GM06990 (cell line): ENCODE results near the gene KRT16.

Experiments used
- DNase-seq: peaks from one replicate; pipeline ENCODE4 v3.0.0-alpha.2; 2011; ENCODE audit not compliant: insufficient read length; ENCODE audit errors: extremely low read depth
- H3K27me3 ChIP-seq: replicated peaks from 2 replicates; pipeline ENCODE4 v1.6.0; 2011; ENCODE audit warnings: low read length; ENCODE audit not compliant: control insufficient read depth, insufficient read depth
- H3K36me3 ChIP-seq: 2 replicates; pipeline ENCODE4 v1.5.1; 2011; ENCODE audit warnings: low read length; ENCODE audit not compliant: control insufficient read depth, insufficient read depth
- H3K4me3 ChIP-seq: replicated peaks from 2 replicates; pipeline ENCODE4 v1.5.1; 2011; ENCODE audit warnings: low read depth, mild to moderate bottlenecking, control low read depth, low read length
- CTCF ChIP-seq: IDR thresholded peaks from 2 replicates; pipeline ENCODE4 v1.5.1; 2011; ENCODE audit warnings: low read length, control low read depth, mild to moderate bottlenecking, inconsistent platforms; ENCODE audit not compliant: insufficient read depth, poor library complexity, severe bottlenecking

Gene KRT16

GRCh38 chr17:41653421-41653820 is 40.9 kb upstream of the KRT16 start:
- 0 out of 2 replicates have a peak, but pooled peaks cover 1% of the 10 kb centered on the region for H3K27me3 ChIP-seq
- H3K36me3 ChIP-seq = no peaks in the 10 kb centered on the region
- no peak for TF ChIP-seq CTCF
- DNase-seq = no peak
- H3K4me3 ChIP-seq = no peak overlapping the region

- Histone ChIP-seq H3K4me3 (no peak overlapping the region), H3K36me3 (no peaks in the 10 kb centered on the region), H3K27me3 (0 out of 2 replicates have a peak, but pooled peaks cover 1% of the 10 kb centered on the region)
- no peak for TF ChIP-seq CTCF
- DNase-seq = no peak
Measured at GRCh38 chr17:41652461-41652970, 39.9 kb upstream of the KRT16 start.

GRCh38 chr17:41651625-41652460 is 39.3 kb upstream of the KRT16 start:
- H3K27me3 ChIP-seq = 0 out of 2 replicates have a peak, but pooled peaks cover 1% of the 10 kb centered on the region
- TF ChIP-seq CTCF = no peak
- no peak for DNase-seq
- no peaks in the 10 kb centered on the region for H3K36me3 ChIP-seq
- no peak overlapping the region for H3K4me3 ChIP-seq

- 0 out of 2 replicates have a peak, but pooled peaks cover 1% of the 10 kb centered on the region for H3K27me3 ChIP-seq
- H3K36me3 ChIP-seq = no peaks in the 10 kb centered on the region
- H3K4me3 ChIP-seq = no peak overlapping the region
- no peak for DNase-seq
- TF ChIP-seq CTCF = no peak
Measured at GRCh38 chr17:41650794-41651624, 38.4 kb upstream of the KRT16 start.

- no peak for TF ChIP-seq CTCF
- H3K4me3 ChIP-seq = no peak overlapping the region
- H3K36me3 ChIP-seq = no peaks in the 10 kb centered on the region
- 0 out of 2 replicates have a peak, but pooled peaks cover 1% of the 10 kb centered on the region for H3K27me3 ChIP-seq
- no peak for DNase-seq
Measured at GRCh38 chr17:41649923-41650519, 37.5 kb upstream of the KRT16 start.
